Nephron (organoid): ENCODE measurements around the gene BMI1.

Experiments used
- H3K27ac Mint-ChIP-seq, 3 experiments: 2 replicates each; pipeline ENCODE4 v1.8.0; 2020; ENCODE audit warnings: mixed read lengths in 3 of 3, mild to moderate bottlenecking in 2 of 3, moderate library complexity in 1 of 3
- H3K27me3 Mint-ChIP-seq: 2 replicates; pipeline ENCODE4 v1.8.0; 2021; ENCODE audit warnings: low read depth, mild to moderate bottlenecking, moderate library complexity, mixed read lengths
- H3K36me3 Mint-ChIP-seq: 2 replicates; pipeline ENCODE4 v1.8.0; 2020; ENCODE audit warnings: low read depth, mixed read lengths
- H3K4me1 Mint-ChIP-seq: 2 replicates; pipeline ENCODE4 v1.8.0; 2020; ENCODE audit warnings: mixed read lengths
- H3K4me3 Mint-ChIP-seq, 3 experiments: 2 replicates each; pipeline ENCODE4 v1.8.0; 2020; ENCODE audit warnings: mild to moderate bottlenecking in 3 of 3, mixed read lengths in 3 of 3, moderate library complexity in 2 of 3
- H3K9me3 Mint-ChIP-seq: 2 replicates; pipeline ENCODE4 v1.8.0; 2020; ENCODE audit warnings: mixed read lengths
- TF ChIP-seq, protein P1 (sequence below), 3 experiments: fragments of 200-600 bp; sonication (generic); IDR thresholded peaks; one replicate each; pipeline ENCODE4 v1.5.0; 2021; ENCODE audit warnings: antibody characterized with exemption in 3 of 3; ENCODE audit not compliant: unreplicated experiment in 3 of 3

The BMI1 gene

DNA sequence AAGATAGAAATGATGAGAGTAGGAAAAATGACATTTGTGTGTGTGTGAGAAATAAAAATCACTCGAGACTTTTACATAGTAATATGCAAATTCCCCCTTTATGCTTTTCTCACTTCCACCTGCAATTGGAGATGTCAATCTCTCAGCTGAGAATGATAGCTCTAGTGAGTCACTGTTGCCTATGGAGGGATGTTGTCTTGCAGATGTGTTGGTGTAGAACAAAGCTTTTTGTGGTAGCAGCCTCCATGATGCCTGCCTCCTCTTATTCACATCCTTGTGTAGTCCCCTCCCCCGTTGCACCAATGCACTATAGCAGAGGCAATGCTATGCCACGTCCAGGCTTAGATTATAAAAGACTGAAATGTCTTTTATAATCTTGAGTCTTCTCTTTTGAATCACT lies 58.2 kb downstream of the BMI1 start:
- Mint-ChIP-seq H3K27me3 (no peaks in the 10 kb centered on the region), H3K9me3 (no peaks in the 10 kb centered on the region), H3K36me3 (no peaks in the 10 kb centered on the region), H3K4me3 (no peak overlapping the region), H3K27ac (no peak overlapping the region), H3K4me1 (no peaks in the 10 kb centered on the region)
- TF ChIP-seq, protein P1, sequence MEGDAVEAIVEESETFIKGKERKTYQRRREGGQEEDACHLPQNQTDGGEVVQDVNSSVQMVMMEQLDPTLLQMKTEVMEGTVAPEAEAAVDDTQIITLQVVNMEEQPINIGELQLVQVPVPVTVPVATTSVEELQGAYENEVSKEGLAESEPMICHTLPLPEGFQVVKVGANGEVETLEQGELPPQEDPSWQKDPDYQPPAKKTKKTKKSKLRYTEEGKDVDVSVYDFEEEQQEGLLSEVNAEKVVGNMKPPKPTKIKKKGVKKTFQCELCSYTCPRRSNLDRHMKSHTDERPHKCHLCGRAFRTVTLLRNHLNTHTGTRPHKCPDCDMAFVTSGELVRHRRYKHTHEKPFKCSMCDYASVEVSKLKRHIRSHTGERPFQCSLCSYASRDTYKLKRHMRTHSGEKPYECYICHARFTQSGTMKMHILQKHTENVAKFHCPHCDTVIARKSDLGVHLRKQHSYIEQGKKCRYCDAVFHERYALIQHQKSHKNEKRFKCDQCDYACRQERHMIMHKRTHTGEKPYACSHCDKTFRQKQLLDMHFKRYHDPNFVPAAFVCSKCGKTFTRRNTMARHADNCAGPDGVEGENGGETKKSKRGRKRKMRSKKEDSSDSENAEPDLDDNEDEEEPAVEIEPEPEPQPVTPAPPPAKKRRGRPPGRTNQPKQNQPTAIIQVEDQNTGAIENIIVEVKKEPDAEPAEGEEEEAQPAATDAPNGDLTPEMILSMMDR (IDR thresholded peaks at IDR 0.05; ENCODE audit: unreplicated experiment in 3 of 3) = no peak
